WTC11 (cell line): ENCODE data around the gene PLXNC1. TPM values are rescaled to one million over a fixed set of nuclear protein-coding genes. Genes with fewer than 3 reads are reported as not detected.

ENCODE experiments used
- ATF6 ChIP-seq: sonication (generic); formaldehyde crosslinking; IDR thresholded peaks from 2 replicates; pipeline ENCODE4 v1.8.1; 2023; ENCODE audit warnings: mild to moderate bottlenecking, missing genetic modification reagents
- CDX4 ChIP-seq: fragments of 250-450 bp; sonication (Bioruptor Pico); IDR thresholded peaks from 2 replicates; pipeline ENCODE4 v1.9.0; 2021; ENCODE audit warnings: moderate library complexity, mild to moderate bottlenecking, inconsistent platforms, borderline replicate concordance
- CREM ChIP-seq: sonication (generic); formaldehyde crosslinking; IDR thresholded peaks from 2 replicates; pipeline ENCODE4 v1.8.1; 2022; ENCODE audit warnings: mild to moderate bottlenecking, missing genetic modification reagents, moderate library complexity
- EMX1 ChIP-seq: fragments of 250-450 bp; sonication (Bioruptor Pico); IDR thresholded peaks from 2 replicates; pipeline ENCODE4 v1.8.0; 2021; ENCODE audit warnings: mild to moderate bottlenecking
- GABPB1 ChIP-seq: sonication (generic); formaldehyde crosslinking; IDR thresholded peaks from 2 replicates; pipeline ENCODE4 v1.8.1; 2023; ENCODE audit warnings: mild to moderate bottlenecking, missing genetic modification reagents
- GRHL2 ChIP-seq: fragments of 250-450 bp; sonication (Bioruptor Pico); IDR thresholded peaks from 2 replicates; pipeline ENCODE4 v1.8.0; 2022; ENCODE audit warnings: mild to moderate bottlenecking, moderate library complexity; ENCODE audit not compliant: insufficient replicate concordance, severe bottlenecking
- GTF2I ChIP-seq: fragments of 250-450 bp; sonication (Bioruptor Pico); conservative IDR thresholded peaks from 2 replicates; pipeline ENCODE4 v1.4.0; 2021; ENCODE audit warnings: mild to moderate bottlenecking
- HMGXB4 ChIP-seq: sonication (generic); formaldehyde crosslinking; IDR thresholded peaks from 2 replicates; pipeline ENCODE4 v1.8.1; 2023; ENCODE audit warnings: mild to moderate bottlenecking, moderate library complexity, missing genetic modification reagents
- JAZF1 ChIP-seq: fragments of 250-450 bp; sonication (Bioruptor Pico); IDR thresholded peaks from 2 replicates; pipeline ENCODE4 v1.9.0; 2021; ENCODE audit warnings: moderate library complexity, mild to moderate bottlenecking, inconsistent platforms
- KAT7 ChIP-seq: sonication (generic); formaldehyde crosslinking; IDR thresholded peaks from 2 replicates; pipeline ENCODE4 v1.8.1; 2023; ENCODE audit warnings: missing genetic modification reagents, mild to moderate bottlenecking, borderline replicate concordance
- MYBL2 ChIP-seq: sonication (generic); formaldehyde crosslinking; IDR thresholded peaks from 2 replicates; pipeline ENCODE4 v1.8.1; 2023; ENCODE audit warnings: mild to moderate bottlenecking, moderate library complexity, missing genetic modification reagents
- NFATC4 ChIP-seq: fragments of 250-450 bp; sonication (Bioruptor Pico); IDR thresholded peaks from 2 replicates; pipeline ENCODE4 v1.9.0; 2021; ENCODE audit warnings: mild to moderate bottlenecking
- NFE2L1 ChIP-seq: sonication (generic); formaldehyde crosslinking; IDR thresholded peaks from 2 replicates; pipeline ENCODE4 v1.8.1; 2023; ENCODE audit warnings: missing genetic modification reagents
- NR2C2 ChIP-seq: sonication (generic); formaldehyde crosslinking; IDR thresholded peaks from 2 replicates; pipeline ENCODE4 v1.8.0; 2022; ENCODE audit warnings: mild to moderate bottlenecking, missing genetic modification reagents
- OVOL2 ChIP-seq: fragments of 250-450 bp; sonication (Bioruptor Pico); IDR thresholded peaks from 2 replicates; pipeline ENCODE4 v1.9.0; 2021; ENCODE audit warnings: mild to moderate bottlenecking, borderline replicate concordance
- RELA ChIP-seq: sonication (generic); formaldehyde crosslinking; IDR thresholded peaks from 2 replicates; pipeline ENCODE4 v1.8.1; 2022; ENCODE audit warnings: missing genetic modification reagents, mild to moderate bottlenecking, borderline replicate concordance
- SOX15 ChIP-seq: fragments of 250-450 bp; sonication (Bioruptor Pico); IDR thresholded peaks from 2 replicates; pipeline ENCODE4 v1.9.0; 2021; ENCODE audit warnings: mild to moderate bottlenecking
- SP1 ChIP-seq: sonication (generic); formaldehyde crosslinking; conservative IDR thresholded peaks from 2 replicates; pipeline ENCODE4 v1.8.1; 2022; ENCODE audit warnings: missing genetic modification reagents
- TP53 ChIP-seq: sonication (generic); formaldehyde crosslinking; IDR thresholded peaks from 2 replicates; pipeline ENCODE4 v1.8.1; 2023; ENCODE audit warnings: mild to moderate bottlenecking, missing genetic modification reagents
- ZBTB21 ChIP-seq: sonication (generic); formaldehyde crosslinking; IDR thresholded peaks from 2 replicates; pipeline ENCODE4 v1.8.1; 2023; ENCODE audit warnings: mild to moderate bottlenecking, missing genetic modification reagents, borderline replicate concordance
- ZBTB43 ChIP-seq: sonication (generic); formaldehyde crosslinking; IDR thresholded peaks from 2 replicates; pipeline ENCODE4 v1.8.1; 2023; ENCODE audit warnings: mild to moderate bottlenecking, missing genetic modification reagents
- ZMAT4 ChIP-seq: fragments of 250-450 bp; sonication (Bioruptor Pico); IDR thresholded peaks from 2 replicates; pipeline ENCODE4 v1.9.0; 2021; ENCODE audit warnings: mild to moderate bottlenecking
- ZNF138 ChIP-seq: sonication (generic); formaldehyde crosslinking; conservative IDR thresholded peaks from 2 replicates; pipeline ENCODE4 v1.8.1; 2022; ENCODE audit warnings: mild to moderate bottlenecking, moderate library complexity, missing genetic modification reagents
- ZNF423 ChIP-seq: fragments of 250-450 bp; sonication (Bioruptor Pico); IDR thresholded peaks from 2 replicates; pipeline ENCODE4 v2.1.2; 2022; ENCODE audit warnings: mild to moderate bottlenecking, moderate library complexity
- ZSCAN18 ChIP-seq: fragments of 250-450 bp; sonication (Bioruptor Pico); IDR thresholded peaks from 2 replicates; pipeline ENCODE4 v2.1.2; 2022; ENCODE audit warnings: mild to moderate bottlenecking, moderate library complexity
- total RNA-seq: library from RNA; stranded (reverse); gene quantifications from 3 replicates; pipeline ENCODE4 v1.2.3, GENCODE V29; 2021
- TF ChIP-seq, protein P1 (sequence below): sonication (generic); formaldehyde crosslinking; IDR thresholded peaks from 2 replicates; pipeline ENCODE4 v1.8.0; 2022; ENCODE audit warnings: mild to moderate bottlenecking, missing genetic modification reagents
- TF ChIP-seq, protein P2 (sequence below): sonication (generic); formaldehyde crosslinking; IDR thresholded peaks from 2 replicates; pipeline ENCODE4 v1.8.1; 2022; ENCODE audit warnings: missing genetic modification reagents, borderline replicate concordance
- TF ChIP-seq, protein P3 (sequence below): sonication (generic); formaldehyde crosslinking; IDR thresholded peaks from 2 replicates; pipeline ENCODE4 v1.8.1; 2022; ENCODE audit warnings: low read depth, missing genetic modification reagents, borderline replicate concordance

Gene PLXNC1
- total RNA-seq, 1 experiment from 2014 or later: 3.1 TPM

GRCh38 chr12:94263905-94264561, 115.7 kb downstream of the PLXNC1 start (continued):
- TF ChIP-seq ZBTB43 (CRISPR knock-in tag): 0 out of 2 replicates have a peak, but pooled peaks have one; percentile 29
- TF ChIP-seq KAT7 (CRISPR knock-in tag): no peak
- TF ChIP-seq, protein P1, sequence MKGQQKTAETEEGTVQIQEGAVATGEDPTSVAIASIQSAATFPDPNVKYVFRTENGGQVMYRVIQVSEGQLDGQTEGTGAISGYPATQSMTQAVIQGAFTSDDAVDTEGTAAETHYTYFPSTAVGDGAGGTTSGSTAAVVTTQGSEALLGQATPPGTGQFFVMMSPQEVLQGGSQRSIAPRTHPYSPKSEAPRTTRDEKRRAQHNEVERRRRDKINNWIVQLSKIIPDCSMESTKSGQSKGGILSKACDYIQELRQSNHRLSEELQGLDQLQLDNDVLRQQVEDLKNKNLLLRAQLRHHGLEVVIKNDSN: peak; percentile 55; the same call in 1 of the 2 replicates
- TF ChIP-seq, protein P2, sequence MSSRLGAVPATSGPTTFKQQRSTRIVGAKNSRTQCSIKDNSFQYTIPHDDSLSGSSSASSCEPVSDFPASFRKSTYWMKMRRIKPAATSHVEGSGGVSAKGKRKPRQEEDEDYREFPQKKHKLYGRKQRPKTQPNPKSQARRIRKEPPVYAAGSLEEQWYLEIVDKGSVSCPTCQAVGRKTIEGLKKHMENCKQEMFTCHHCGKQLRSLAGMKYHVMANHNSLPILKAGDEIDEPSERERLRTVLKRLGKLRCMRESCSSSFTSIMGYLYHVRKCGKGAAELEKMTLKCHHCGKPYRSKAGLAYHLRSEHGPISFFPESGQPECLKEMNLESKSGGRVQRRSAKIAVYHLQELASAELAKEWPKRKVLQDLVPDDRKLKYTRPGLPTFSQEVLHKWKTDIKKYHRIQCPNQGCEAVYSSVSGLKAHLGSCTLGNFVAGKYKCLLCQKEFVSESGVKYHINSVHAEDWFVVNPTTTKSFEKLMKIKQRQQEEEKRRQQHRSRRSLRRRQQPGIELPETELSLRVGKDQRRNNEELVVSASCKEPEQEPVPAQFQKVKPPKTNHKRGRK (CRISPR knock-in tag): no peak
- no peak; the same call in 1 of the 2 replicates for TF ChIP-seq SP1 (CRISPR knock-in tag)
- TF ChIP-seq TP53 (CRISPR knock-in tag): no peak
- no peak for TF ChIP-seq JAZF1
- 0 out of 2 replicates have a peak, but pooled peaks have one; percentile 21 for TF ChIP-seq CREM
- TF ChIP-seq HMGXB4 (CRISPR knock-in tag): no peak
- no peak for TF ChIP-seq OVOL2 (CRISPR knock-in tag)
- TF ChIP-seq NR2C2 (CRISPR knock-in tag): no peak; the same call in 1 of the 2 replicates
- no peak for TF ChIP-seq GABPB1 (CRISPR knock-in tag)
- TF ChIP-seq RELA (CRISPR knock-in tag): no peak
- peak; percentile 86; the same call in 1 of the 2 replicates for TF ChIP-seq EMX1 (CRISPR knock-in tag)
- no peak for TF ChIP-seq CDX4 (CRISPR knock-in tag)
- TF ChIP-seq MYBL2 (CRISPR knock-in tag): peak; percentile 69
- no peak for TF ChIP-seq ZMAT4 (CRISPR knock-in tag)
- no peak for TF ChIP-seq SOX15 (CRISPR knock-in tag)
- no peak for TF ChIP-seq ZNF138 (CRISPR knock-in tag)
- no peak for TF ChIP-seq GRHL2 (CRISPR knock-in tag)
- 0 out of 2 replicates have a peak, but pooled peaks have one; percentile 77 for TF ChIP-seq ZSCAN18 (CRISPR knock-in tag)
- TF ChIP-seq ZNF423: no peak
- no peak for TF ChIP-seq ZBTB21 (CRISPR knock-in tag)
- TF ChIP-seq NFE2L1 (CRISPR knock-in tag): no peak
- no peak for TF ChIP-seq ATF6 (CRISPR knock-in tag)
- no peak for TF ChIP-seq GTF2I (CRISPR knock-in tag)
- no peak for TF ChIP-seq NFATC4 (CRISPR knock-in tag)
- TF ChIP-seq, protein P3, sequence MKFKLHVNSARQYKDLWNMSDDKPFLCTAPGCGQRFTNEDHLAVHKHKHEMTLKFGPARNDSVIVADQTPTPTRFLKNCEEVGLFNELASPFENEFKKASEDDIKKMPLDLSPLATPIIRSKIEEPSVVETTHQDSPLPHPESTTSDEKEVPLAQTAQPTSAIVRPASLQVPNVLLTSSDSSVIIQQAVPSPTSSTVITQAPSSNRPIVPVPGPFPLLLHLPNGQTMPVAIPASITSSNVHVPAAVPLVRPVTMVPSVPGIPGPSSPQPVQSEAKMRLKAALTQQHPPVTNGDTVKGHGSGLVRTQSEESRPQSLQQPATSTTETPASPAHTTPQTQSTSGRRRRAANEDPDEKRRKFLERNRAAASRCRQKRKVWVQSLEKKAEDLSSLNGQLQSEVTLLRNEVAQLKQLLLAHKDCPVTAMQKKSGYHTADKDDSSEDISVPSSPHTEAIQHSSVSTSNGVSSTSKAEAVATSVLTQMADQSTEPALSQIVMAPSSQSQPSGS (CRISPR knock-in tag): peak; percentile 31; the same call in 1 of the 2 replicates
